HG03025 (cell line): ENCODE results near the gene NOP10.
"Not testable (repeated sequence)": the region's sequence is repeated elsewhere in the genome, so short reads cannot be mapped to it uniquely, and the experiment has no call there.

ENCODE experiments used
- ATAC-seq: cut with Tn5 transposase; IDR thresholded peaks from one replicate; pipeline ENCODE4 v1.9.1; 2021; ENCODE audit warnings: mild to moderate bottlenecking, moderate library complexity; ENCODE audit not compliant: unreplicated experiment, low FRiP score

NOP10 gene

GRCh38 chr15:34359416-34359815 lies 16.5 kb upstream of the NOP10 start:
- ATAC-seq = no peak

GRCh38 chr15:34358948-34359347 lies 16.0 kb upstream of the NOP10 start:
- no peak for ATAC-seq

DNA sequence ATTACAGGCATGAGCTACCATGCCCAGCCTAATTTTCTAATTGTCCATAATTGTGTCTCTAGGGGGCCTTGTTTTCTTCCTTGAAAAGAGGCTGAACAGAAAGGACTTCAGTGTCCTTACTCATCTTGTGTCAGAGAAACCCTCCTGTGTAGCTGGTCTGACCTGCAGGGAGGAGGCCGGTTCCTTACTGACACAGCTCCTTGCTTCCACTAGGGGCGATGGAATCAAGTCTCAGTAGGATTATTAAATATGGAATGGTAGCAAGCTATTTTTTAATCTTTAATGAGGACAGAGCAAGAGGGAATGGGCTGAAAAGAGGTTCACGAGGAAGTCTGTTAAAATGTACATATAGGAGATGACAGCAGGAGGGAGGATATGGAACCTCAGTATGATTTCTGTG lies 15.4 kb upstream of the NOP10 start:
- ATAC-seq = no peak

DNA sequence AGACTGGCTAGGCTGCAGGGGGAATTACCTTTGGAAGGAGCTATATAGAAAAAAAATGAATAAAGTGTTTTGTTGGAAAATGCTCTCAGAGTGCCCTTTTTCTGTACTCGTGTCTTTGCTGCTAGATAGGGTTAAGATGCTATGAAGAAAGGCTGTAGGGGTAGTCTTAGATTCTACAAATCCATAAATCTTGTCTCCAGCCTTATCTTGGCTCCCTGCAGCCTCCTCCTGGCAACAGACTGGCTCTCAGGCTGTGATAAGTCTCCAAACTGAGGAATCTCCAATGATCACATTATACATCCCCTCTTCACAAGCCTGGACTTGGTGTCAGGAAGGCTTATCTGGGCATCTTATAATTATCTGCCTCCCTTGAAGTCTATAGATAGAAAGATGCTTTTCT lies 14.7 kb upstream of the NOP10 start:
- ATAC-seq = no peak

- no peak for ATAC-seq
These were observed 12.3 kb upstream of the NOP10 start for GRCh38 chr15:34355241-34355640.

DNA sequence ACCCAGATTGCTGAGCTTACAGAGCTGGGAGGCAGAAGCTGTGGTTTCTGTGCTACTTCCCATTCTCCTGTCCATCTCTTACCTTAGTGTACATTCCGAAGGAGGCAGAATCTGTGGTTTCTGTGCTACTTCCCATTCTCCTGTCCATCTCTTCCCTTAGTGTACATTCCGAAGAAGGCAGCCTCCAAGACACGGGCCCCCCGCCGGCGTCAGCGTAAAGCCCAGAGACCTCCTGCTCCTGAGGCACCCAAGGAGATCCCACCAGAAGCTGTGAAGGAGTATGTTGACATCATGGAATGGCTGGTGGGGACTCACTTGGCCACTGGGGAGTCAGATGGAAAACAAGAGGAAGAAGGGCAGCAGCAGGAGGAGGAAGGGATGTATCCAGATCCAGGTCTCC lies 11.3 kb upstream of the NOP10 start:
- no peak for ATAC-seq

DNA sequence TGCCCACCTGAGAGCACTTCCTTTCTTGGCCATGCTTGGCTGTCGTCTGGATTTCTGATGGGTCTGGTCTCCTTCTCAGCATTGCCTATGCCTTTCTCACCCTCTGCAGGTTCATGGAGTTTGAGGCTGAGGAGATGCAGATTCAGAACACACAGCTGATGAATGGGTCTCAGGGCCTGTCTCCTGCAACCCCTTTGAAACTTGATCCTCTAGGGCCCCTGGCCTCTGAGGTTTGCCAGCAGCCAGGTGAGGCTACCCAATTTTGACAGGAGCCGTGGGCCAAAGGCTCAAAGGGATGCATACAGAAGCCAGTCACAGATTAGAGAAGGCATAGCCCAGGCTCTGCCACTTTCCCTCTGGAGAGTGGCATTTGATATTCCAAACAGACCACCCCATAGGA lies 10.7 kb upstream of the NOP10 start:
- ATAC-seq = no peak

DNA sequence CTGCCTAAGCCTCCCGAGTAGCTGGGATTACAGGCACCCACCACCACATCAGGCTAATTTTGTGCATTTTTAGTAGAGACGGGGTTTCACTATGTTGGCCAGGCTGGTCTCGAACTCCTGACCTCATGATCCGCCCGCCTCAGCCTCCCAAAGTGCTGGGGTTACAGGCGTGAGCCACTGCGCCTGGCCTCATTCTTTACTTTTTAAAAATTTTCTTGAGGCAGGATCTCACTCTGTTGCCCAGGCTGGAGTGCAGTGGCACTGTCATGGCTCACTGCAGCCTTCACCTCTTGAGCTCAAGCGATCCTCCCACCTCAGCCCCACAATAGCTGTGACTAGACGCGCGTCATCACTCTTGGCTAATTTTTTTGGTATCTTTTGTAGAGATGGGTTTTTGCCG lies 10.1 kb upstream of the NOP10 start:
- ATAC-seq = not testable (repeated sequence)

DNA sequence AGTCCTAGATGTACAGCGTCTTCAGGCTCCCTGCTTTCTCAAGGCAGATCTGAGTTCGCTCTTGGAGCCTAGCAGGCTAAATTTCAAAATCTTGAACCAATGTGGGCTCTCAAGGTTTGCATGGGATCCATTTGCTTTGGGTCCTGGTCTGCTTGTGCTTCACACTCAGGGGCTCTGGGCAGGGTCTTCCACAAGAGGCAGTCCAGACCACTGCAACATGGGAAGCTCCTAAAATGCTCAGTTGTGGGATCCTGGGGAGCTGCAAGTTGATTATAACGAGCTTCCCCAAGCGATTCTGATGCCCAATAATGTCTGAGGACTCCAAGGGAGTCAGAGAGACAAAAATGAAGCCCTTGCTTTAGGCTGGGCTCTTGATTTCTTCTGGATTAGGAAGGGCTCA lies 6.8 kb upstream of the NOP10 start:
- ATAC-seq = no peak

DNA sequence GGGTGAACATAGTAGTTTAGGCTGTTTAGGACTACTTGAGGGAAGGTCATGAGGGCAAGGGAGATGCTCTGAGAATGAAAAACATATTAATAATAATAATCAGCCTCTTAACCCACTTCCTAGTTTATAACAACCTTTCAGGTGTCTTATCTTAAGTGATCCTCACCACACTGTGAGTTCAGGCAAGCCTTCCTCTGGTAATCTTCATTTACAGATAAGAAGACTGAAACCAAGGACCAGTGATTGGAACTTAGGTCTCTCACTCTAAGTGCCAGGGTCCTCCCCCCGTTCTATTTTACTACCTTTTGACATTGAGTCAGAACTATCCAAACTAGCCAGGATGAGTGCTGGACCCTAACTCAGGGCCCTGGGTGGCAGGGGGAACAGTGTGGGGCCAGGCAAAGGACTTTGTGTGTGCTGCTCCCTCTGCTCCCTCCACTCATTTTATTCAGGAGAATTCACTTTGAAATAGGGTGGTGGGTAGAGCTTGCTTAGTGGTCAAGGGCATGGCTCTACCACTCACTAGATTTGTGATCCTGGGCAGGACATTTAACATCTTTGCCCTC lies 5.9 kb upstream of the NOP10 start:
- ATAC-seq = no peak

DNA sequence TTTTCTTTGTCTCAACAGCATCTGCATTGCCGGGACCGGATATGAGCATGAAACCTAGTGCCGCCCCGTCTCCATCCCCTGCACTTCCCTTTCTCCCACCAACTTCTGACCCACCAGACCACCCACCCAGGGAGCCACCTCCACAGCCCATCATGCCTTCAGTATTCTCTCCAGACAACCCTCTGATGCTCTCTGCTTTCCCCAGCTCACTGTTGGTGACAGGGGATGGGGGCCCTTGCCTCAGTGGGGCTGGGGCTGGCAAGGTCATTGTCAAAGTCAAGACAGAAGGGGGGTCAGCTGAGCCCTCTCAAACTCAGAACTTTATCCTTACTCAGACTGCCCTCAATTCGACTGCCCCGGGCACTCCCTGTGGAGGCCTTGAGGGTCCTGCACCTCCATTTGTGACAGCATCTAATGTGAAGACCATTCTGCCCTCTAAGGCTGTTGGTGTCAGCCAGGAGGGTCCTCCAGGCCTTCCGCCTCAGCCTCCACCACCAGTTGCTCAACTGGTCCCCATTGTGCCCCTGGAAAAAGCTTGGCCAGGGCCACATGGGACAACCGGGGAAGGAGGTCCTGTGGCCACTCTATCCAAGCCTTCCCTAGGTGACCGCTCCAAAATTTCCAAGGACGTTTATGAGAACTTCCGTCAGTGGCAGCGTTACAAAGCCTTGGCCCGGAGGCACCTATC lies 5.2 kb upstream of the NOP10 start:
- ATAC-seq = no peak

GRCh38 chr15:34342213-34342736 lies 661 bp downstream of the NOP10 start:
- ATAC-seq = not testable (repeated sequence)

- no peak for ATAC-seq
These were observed 1.3 kb downstream of the NOP10 start for GRCh38 chr15:34341381-34342212.

- ATAC-seq = no peak
These were observed 3.0 kb downstream of the NOP10 start for GRCh38 chr15:34339946-34340345.

GRCh38 chr15:34338347-34338746 lies 4.6 kb downstream of the NOP10 start:
- ATAC-seq = no peak

DNA sequence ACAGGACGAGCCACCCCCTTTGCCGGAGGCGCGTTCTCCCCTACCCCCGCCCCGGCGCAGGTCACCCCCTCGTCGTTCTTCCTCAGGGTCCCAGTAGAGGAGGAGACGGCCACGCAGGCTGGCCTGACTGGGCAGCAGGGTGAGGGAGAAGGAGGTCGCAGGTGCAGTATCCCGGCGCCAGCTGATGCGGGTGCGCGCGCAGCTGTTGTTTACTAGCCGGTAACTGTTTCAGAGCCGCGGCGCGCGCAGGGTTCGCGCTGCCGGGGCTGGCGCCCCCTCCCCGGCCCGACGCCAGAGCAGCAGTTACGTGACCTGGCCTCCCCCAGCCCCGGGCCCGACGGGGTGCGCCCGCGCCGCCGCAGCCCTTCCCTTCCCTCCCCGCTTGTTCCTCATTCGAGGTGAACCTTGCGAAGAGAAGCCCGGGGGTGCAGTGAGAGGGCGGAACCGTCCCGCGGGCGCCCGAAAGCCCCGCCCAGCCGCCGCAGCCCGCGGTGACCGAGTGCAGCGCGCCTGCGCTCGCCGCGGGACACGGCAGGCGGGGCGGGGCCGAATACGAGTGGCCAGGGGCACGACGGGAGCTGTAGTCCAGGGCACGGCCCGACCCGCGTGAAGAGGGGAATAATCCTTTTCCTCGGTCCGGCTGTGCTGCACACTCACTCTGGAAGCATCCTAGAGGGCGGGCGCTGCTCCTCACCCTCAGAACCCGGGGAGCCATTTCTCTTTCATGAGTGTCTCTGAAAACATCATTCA lies 5.2 kb downstream of the NOP10 start, which contains the start of gene SLC12A6:
Gene SLC12A6, minus strand, starts transcription at position 225 of the 750 bp plus-strand sequence. CDS start 1,101 bp downstream, outside the sequence.
- ATAC-seq = peak; percentile 55

GRCh38 chr15:34336991-34337556 lies 5.9 kb downstream of the NOP10 start:
- ATAC-seq = no peak

DNA sequence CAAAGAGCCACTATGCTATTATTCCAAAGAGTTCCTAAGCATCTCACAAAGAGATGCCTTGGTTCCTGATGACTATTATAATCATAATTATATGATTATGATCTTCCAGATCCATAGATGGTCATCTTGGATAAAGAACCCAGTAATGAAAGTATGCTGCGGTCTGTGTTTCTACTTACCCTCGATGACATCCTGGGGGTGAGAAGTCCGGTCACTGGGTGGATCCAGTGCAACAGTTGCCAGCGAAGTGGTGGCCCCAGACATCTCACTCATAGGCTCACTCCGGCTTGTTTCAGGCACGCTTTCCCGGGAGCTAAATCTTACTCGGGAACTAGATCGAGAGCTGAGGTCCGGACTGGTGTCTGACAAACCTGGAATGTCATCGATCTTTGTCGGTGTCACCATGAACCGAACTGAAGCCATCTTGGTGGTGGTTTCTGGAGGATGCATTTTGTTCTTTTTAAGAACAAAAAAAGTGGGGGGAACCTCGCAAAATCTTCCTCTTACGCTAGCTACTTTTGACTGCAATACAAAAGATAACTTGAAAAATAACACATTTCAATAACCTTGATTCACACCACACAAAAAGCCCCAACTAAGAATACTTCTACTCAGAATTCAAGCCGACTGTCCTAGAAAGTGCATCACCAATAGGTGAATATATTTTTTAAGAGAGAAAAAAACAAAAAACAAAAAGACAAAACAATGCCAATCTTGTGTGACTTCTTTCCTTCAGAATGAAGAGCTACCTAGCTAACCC lies 6.5 kb downstream of the NOP10 start:
- ATAC-seq = no peak

- no peak for ATAC-seq
These were observed 7.5 kb downstream of the NOP10 start for GRCh38 chr15:34335176-34336032.
